ENCODE measurements around the gene RABEP2. TPM values are rescaled to one million over a fixed set of nuclear protein-coding genes. Genes with fewer than 3 reads are reported as not detected.
"Not testable (repeated sequence)": the region's sequence is repeated elsewhere in the genome, so short reads cannot be mapped to it uniquely, and the experiment has no call there.

The RABEP2 gene
- total and polyA plus RNA-seq, 8 donors, result 11.5 to 66.1 (median 15.4) TPM

GRCh38 chr16:28884045-28884444 is 41.0 kb downstream of the RABEP2 start:
- Histone ChIP-seq H3K27me3 (no peaks in the 10 kb centered on the region), H3K27ac (no peak overlapping the region), H3K4me1 (peaks cover 0 to 8% (median 0%) of the 10 kb centered on the region in 3 donors), H3K36me3 (no peaks in the 10 kb centered on the region), H3K9me3 (no peaks in the 10 kb centered on the region), H3K4me3 (no peak overlapping the region)
- FAIRE-seq, result no peak
- DNase-seq, result no peak
- intact Hi-C loops (cut with DNase I), result no loop called here
- no peak for ATAC-seq
- WGBS, 2 donors, result 78 to 88% methylated on average over 6 of the region's 6 CpGs
- TF ChIP-seq CTCF (IDR thresholded peaks at IDR 0.05), result no peak

GRCh38 chr16:28883221-28883996 is 41.6 kb downstream of the RABEP2 start:
- no peaks in the 10 kb centered on the region for H3K36me3 ChIP-seq
- intact Hi-C loops (cut with DNase I), result no loop called here
- no peaks in the 10 kb centered on the region for H3K9me3 ChIP-seq
- peaks cover 0 to 9% (median 0%) of the 10 kb centered on the region in 3 donors for H3K4me1 ChIP-seq
- no peak overlapping the region for H3K27ac ChIP-seq
- H3K27me3 ChIP-seq, result no peaks in the 10 kb centered on the region
- DNase-seq (no peak), ATAC-seq (no peak), FAIRE-seq (no peak)
- WGBS, 2 donors, result 52 to 54% methylated on average over 23 to 25 of the region's 25 CpGs
- H3K4me3 ChIP-seq, result no peak overlapping the region
- TF ChIP-seq CTCF (IDR thresholded peaks at IDR 0.05), result no peak

- FAIRE-seq, result no peak
- Histone ChIP-seq H3K4me3 (no peak overlapping the region), H3K4me1 (peaks cover 0 to 9% (median 0%) of the 10 kb centered on the region in 3 donors), H3K27ac (no peak overlapping the region), H3K36me3 (no peaks in the 10 kb centered on the region), H3K27me3 (no peaks in the 10 kb centered on the region), H3K9me3 (no peaks in the 10 kb centered on the region)
- intact Hi-C loops (cut with DNase I), result no loop called here
- WGBS, 2 donors, result 38% methylated on average over 17 to 24 of the region's 24 CpGs
- no peak for DNase-seq
- no peak for TF ChIP-seq CTCF (IDR thresholded peaks at IDR 0.05)
- no peak for ATAC-seq
Observed at GRCh38 chr16:28882551-28883160, 42.4 kb downstream of the RABEP2 start.

DNA sequence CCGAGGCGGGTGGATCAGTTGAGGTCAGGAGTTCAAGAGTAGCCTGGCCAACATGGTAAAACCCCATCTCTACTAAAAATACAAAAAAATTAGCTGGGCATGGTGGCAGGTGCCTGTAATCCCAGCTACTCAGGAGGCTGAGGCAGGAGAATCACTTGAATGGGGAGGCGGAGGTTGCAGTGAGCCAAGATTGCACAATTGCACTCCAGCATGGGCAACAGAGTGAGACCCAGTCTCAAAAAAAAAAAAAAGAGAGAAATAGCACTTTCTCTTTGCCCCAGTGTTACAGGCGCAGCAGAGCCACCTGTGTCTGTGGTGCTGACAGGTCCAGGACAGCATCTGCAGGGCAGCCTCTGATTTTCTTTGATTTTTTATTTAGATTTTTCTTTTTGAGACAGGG is 43.5 kb downstream of the RABEP2 start:
- WGBS, 2 donors, result 70 to 85% methylated on average over 4 of the region's 4 CpGs
- H3K4me3 ChIP-seq; ATAC-seq; DNase-seq; H3K27me3 ChIP-seq; intact Hi-C loops (cut with DNase I); H3K27ac ChIP-seq; FAIRE-seq; H3K36me3 ChIP-seq; H3K9me3 ChIP-seq; H3K4me1 ChIP-seq: not testable (repeated sequence)

- Histone ChIP-seq H3K36me3 (no peaks in the 10 kb centered on the region), H3K4me1 (peaks cover 0 to 9% (median 0%) of the 10 kb centered on the region in 3 donors), H3K27ac (no peak overlapping the region), H3K4me3 (no peak overlapping the region), H3K9me3 (no peaks in the 10 kb centered on the region), H3K27me3 (no peaks in the 10 kb centered on the region)
- WGBS, 2 donors, result 71 to 74% methylated on average over 4 of the region's 4 CpGs
- intact Hi-C loops (cut with DNase I), result no loop called here
- FAIRE-seq (no peak), ATAC-seq (no peak), DNase-seq (no peak)
- no peak for TF ChIP-seq CTCF (IDR thresholded peaks at IDR 0.05)
Observed at GRCh38 chr16:28880955-28881354, 44.1 kb downstream of the RABEP2 start.
